A673 (cell line): ENCODE data around the gene TFIP11.

Source experiments
- CTCF ChIP-seq: fragments of 300-800, 200-600 bp; sonication (generic); conservative IDR thresholded peaks from 2 replicates; pipeline ENCODE4 v1.5.1; 2017; ENCODE audit warnings: low read depth, mild to moderate bottlenecking, antibody characterized with exemption, low read length, moderate library complexity, mixed read lengths
- EZH2 ChIP-seq: fragments of 200-600 bp; sonication (generic); IDR thresholded peaks from 2 replicates; pipeline ENCODE4 v1.6.1; 2017; ENCODE audit warnings: borderline replicate concordance, low read depth, mild to moderate bottlenecking, mixed read lengths, antibody characterized with exemption, low read length; ENCODE audit not compliant: poor library complexity, severe bottlenecking

- TF ChIP-seq CTCF (no peak), EZH2 (no peak)
Observed at GRCh38 chr22:26489447-26490036, 22.7 kb downstream of the TFIP11 start.
